Mucosa of rectum (tissue), 2 donors: ENCODE results near the gene DPYSL5.
"Not testable (repeated sequence)": the region's sequence is repeated elsewhere in the genome, so short reads cannot be mapped to it uniquely, and the experiment has no call there.

ENCODE experiments used
- H3K27ac ChIP-seq, 2 donors: one replicate each; pipeline ENCODE4 v1.7.0; 2013; ENCODE audit warnings: inconsistent platforms in 2 of 2, low read depth in 2 of 2, low read length in 2 of 2
- H3K27me3 ChIP-seq, 2 donors: one replicate each; pipeline ENCODE4 v1.7.0; 2013; ENCODE audit warnings: low read length in 2 of 2; ENCODE audit not compliant: control insufficient read depth in 2 of 2, insufficient read depth in 2 of 2
- H3K36me3 ChIP-seq, 2 donors: one replicate each; pipeline ENCODE4 v1.7.0; 2013; ENCODE audit warnings: low read length in 2 of 2; ENCODE audit not compliant: control insufficient read depth in 2 of 2, insufficient read depth in 2 of 2
- H3K4me1 ChIP-seq, 2 donors: one replicate each; pipeline ENCODE4 v1.7.0; 2013; ENCODE audit warnings: low read length in 2 of 2, mild to moderate bottlenecking in 1 of 2; ENCODE audit not compliant: control insufficient read depth in 2 of 2, insufficient read depth in 2 of 2
- H3K4me3 ChIP-seq, 2 donors: one replicate each; pipeline ENCODE4 v1.7.0; 2013; ENCODE audit warnings: low read length in 2 of 2
- H3K9ac ChIP-seq, 2 donors: one replicate each; pipeline ENCODE4 v1.7.0; 2013; ENCODE audit warnings: low read length in 2 of 2, low read depth in 1 of 2, mild to moderate bottlenecking in 1 of 2
- H3K9me3 ChIP-seq, 2 donors: one replicate each; pipeline ENCODE4 v1.7.0; 2013; ENCODE audit warnings: low read length in 2 of 2; ENCODE audit not compliant: control insufficient read depth in 2 of 2
- donor health status: healthy.
- donor health status: Normal muscosa, but diverticular disease.

Gene DPYSL5

DNA sequence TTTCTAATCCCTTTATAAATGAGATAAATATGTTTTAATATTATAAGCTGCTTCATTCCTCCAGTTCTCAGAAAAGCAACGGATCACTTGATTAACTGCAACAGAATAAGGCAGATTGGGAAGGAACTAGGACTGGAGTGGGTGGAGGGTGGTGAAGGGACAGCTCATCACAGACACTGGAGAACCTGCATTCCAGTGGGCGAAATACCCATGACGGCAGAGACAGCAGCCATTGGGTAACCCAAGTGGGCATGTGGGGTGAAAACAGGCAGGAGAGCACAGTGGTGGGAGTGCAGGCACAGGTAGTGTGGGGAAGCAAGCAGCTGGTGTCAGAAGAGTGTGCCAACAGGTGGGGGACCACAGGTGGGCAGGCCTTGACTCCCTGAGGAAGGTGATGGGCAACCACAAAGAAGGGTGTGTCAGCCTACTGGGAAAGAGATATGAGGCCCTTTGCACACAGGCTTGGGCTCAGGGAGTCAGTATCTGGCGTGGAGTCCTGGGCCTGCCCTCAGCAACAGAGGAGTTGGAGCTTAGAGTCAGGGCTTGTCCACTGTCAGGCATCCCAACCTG, 27.2 kb downstream of the DPYSL5 start:
- Histone ChIP-seq H3K27me3 (peaks cover 5 to 8% of the 10 kb centered on the region in 2 donors), H3K9me3 (no peaks in the 10 kb centered on the region), H3K36me3 (no peaks in the 10 kb centered on the region), H3K9ac (no peak overlapping the region), H3K27ac (no peak overlapping the region), H3K4me1 (no peaks in the 10 kb centered on the region), H3K4me3 (no peak overlapping the region)

GRCh38 chr2:26875808-26876207, 27.9 kb downstream of the DPYSL5 start:
- no peak overlapping the region for H3K4me3 ChIP-seq
- peaks cover 5 to 8% of the 10 kb centered on the region in 2 donors for H3K27me3 ChIP-seq
- H3K27ac ChIP-seq: no peak overlapping the region
- no peak overlapping the region for H3K9ac ChIP-seq
- H3K9me3 ChIP-seq: no peaks in the 10 kb centered on the region
- H3K36me3 ChIP-seq: no peaks in the 10 kb centered on the region
- H3K4me1 ChIP-seq: no peaks in the 10 kb centered on the region

GRCh38 chr2:26876260-26876659, 28.3 kb downstream of the DPYSL5 start:
- Histone ChIP-seq H3K27ac (no peak overlapping the region), H3K4me1 (no peaks in the 10 kb centered on the region), H3K9me3 (no peaks in the 10 kb centered on the region), H3K9ac (no peak overlapping the region), H3K27me3 (peaks cover 5 to 7% of the 10 kb centered on the region in 2 donors), H3K36me3 (no peaks in the 10 kb centered on the region), H3K4me3 (no peak overlapping the region)

DNA sequence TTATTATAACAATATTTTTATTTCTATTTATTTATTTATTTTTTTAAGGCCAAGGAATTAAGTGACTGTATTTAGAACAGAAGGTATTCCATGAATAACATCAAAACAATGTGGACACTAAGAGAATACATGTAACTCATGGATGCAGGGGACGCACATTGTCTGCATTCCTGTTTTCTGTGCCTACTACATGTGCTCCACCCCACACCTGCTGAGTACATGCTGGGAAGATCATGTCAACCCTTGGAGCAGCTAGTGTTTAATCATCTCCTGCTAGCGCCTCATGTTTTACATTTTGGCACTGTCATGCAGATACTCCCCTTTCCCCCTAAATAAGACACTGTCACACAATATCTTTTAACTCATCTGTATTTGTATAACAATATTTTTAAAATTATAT, 29.3 kb downstream of the DPYSL5 start:
- H3K4me3 ChIP-seq: no peak overlapping the region
- no peak overlapping the region for H3K9ac ChIP-seq
- H3K4me1 ChIP-seq: no peaks in the 10 kb centered on the region
- no peaks in the 10 kb centered on the region for H3K36me3 ChIP-seq
- H3K27me3 ChIP-seq: peaks cover 5 to 7% of the 10 kb centered on the region in 2 donors
- H3K9me3 ChIP-seq: no peaks in the 10 kb centered on the region
- no peak overlapping the region for H3K27ac ChIP-seq

GRCh38 chr2:26880161-26880560, 32.2 kb downstream of the DPYSL5 start:
- H3K27me3 ChIP-seq: peaks cover 2 to 5% of the 10 kb centered on the region in 2 donors
- H3K9ac ChIP-seq: no peak overlapping the region
- H3K4me1 ChIP-seq: no peaks in the 10 kb centered on the region
- H3K27ac ChIP-seq: no peak overlapping the region
- no peak overlapping the region for H3K4me3 ChIP-seq
- no peaks in the 10 kb centered on the region for H3K36me3 ChIP-seq
- no peaks in the 10 kb centered on the region for H3K9me3 ChIP-seq

DNA sequence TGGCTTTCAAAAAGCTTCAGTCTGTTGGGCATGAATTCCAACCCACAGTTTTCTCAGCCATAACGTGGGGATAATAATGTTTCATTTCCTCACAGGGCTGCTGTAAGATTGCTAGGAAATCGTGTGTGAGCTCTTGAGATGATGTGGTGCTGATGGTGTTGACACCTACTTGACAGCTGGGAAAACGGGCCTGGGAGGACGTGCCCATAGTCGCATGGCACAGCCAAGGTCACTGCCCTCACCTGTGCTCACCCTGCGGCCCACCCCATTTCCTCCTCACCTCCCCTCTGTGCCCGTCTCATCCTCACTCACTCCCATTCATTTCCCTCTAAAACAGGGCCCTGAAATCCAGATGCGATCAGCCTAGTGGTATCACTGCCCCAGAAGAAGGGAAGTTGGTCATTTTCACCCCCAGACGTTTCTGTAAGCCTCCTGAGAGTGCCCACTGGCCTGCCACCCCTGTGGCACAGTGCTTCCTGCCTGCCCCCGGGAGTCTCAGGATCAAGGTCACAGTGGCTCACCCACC, 33.0 kb downstream of the DPYSL5 start:
- Histone ChIP-seq H3K9me3 (no peaks in the 10 kb centered on the region), H3K4me3 (no peak overlapping the region), H3K36me3 (no peaks in the 10 kb centered on the region), H3K27me3 (peaks cover 0 to 2% of the 10 kb centered on the region in 2 donors), H3K9ac (no peak overlapping the region), H3K4me1 (no peaks in the 10 kb centered on the region), H3K27ac (no peak overlapping the region)

GRCh38 chr2:26882220-26882619, 34.3 kb downstream of the DPYSL5 start:
- not testable (repeated sequence) for H3K4me1 ChIP-seq, H3K9me3 ChIP-seq, H3K27me3 ChIP-seq, H3K27ac ChIP-seq, H3K9ac ChIP-seq, H3K4me3 ChIP-seq, H3K36me3 ChIP-seq

GRCh38 chr2:26883956-26884355, 36.0 kb downstream of the DPYSL5 start:
- H3K9ac ChIP-seq: no peak overlapping the region
- no peaks in the 10 kb centered on the region for H3K36me3 ChIP-seq
- H3K4me1 ChIP-seq: no peaks in the 10 kb centered on the region
- H3K9me3 ChIP-seq: no peaks in the 10 kb centered on the region
- H3K27me3 ChIP-seq: peaks cover 0 to 2% of the 10 kb centered on the region in 2 donors
- no peak overlapping the region for H3K4me3 ChIP-seq
- H3K27ac ChIP-seq: no peak overlapping the region

DNA sequence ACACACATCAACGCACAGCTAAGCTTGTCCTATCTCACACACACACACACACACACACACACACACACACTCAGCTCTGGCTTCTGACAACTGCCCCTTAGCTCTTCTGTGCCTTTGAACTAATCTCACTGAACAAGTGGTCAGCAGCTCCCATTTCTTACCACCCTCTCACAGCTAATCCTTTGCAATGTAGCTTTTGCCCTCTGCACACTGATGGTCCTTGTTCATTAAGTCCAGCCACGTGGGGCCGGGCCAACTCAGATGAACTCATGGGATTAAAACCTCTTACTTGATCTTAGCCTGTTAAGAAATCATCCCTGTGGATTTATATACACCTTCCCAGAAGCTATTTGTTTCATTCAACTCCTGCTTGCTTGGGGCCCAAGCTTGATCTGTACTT, 36.6 kb downstream of the DPYSL5 start:
- H3K36me3 ChIP-seq: no peaks in the 10 kb centered on the region
- no peak overlapping the region for H3K27ac ChIP-seq
- no peak overlapping the region for H3K9ac ChIP-seq
- no peaks in the 10 kb centered on the region for H3K4me1 ChIP-seq
- H3K9me3 ChIP-seq: no peaks in the 10 kb centered on the region
- peaks cover 0 to 2% of the 10 kb centered on the region in 2 donors for H3K27me3 ChIP-seq
- no peak overlapping the region for H3K4me3 ChIP-seq

GRCh38 chr2:26885651-26886329, 37.9 kb downstream of the DPYSL5 start:
- H3K27me3 ChIP-seq: peaks cover 0 to 6% of the 10 kb centered on the region in 2 donors

More at GRCh38 chr2:26885651-26886329, 37.9 kb downstream of the DPYSL5 start:
- no peaks in the 10 kb centered on the region for H3K36me3 ChIP-seq
- H3K4me3 ChIP-seq: no peak overlapping the region
- no peaks in the 10 kb centered on the region for H3K4me1 ChIP-seq
- no peak overlapping the region for H3K27ac ChIP-seq
- no peaks in the 10 kb centered on the region for H3K9me3 ChIP-seq
- H3K9ac ChIP-seq: no peak overlapping the region
